Fibroblast of the aortic adventitia (primary cell): ENCODE results near the gene RECQL5. TPM values are rescaled to one million over a fixed set of nuclear protein-coding genes. Genes with fewer than 3 reads are reported as not detected.
"Not testable (repeated sequence)": the region's sequence is repeated elsewhere in the genome, so short reads cannot be mapped to it uniquely, and the experiment has no call there.

Source experiments
- DNase-seq: peaks from one replicate; pipeline ENCODE4 v3.0.0-alpha.2; 2010; ENCODE audit warnings: low read depth
- H3K4me3 ChIP-seq: 2 replicates; pipeline ENCODE4 v1.5.1; 2011; ENCODE audit warnings: low read depth, mild to moderate bottlenecking, control low read depth, low read length, moderate library complexity
- CTCF ChIP-seq: IDR thresholded peaks from 2 replicates; pipeline ENCODE4 v1.5.1; 2011; ENCODE audit warnings: mild to moderate bottlenecking, low read length, control low read depth, inconsistent platforms; ENCODE audit not compliant: insufficient read depth
- total RNA-seq: library from RNA; depleted of rRNA; stranded (reverse); fragments of >200 nt; gene quantifications from 2 replicates; pipeline ENCODE4 v1.2.3, GENCODE V29; 2012; ENCODE audit warnings: low replicate concordance

The RECQL5 gene
- total RNA-seq, 1 donor: 17.6 TPM

DNA sequence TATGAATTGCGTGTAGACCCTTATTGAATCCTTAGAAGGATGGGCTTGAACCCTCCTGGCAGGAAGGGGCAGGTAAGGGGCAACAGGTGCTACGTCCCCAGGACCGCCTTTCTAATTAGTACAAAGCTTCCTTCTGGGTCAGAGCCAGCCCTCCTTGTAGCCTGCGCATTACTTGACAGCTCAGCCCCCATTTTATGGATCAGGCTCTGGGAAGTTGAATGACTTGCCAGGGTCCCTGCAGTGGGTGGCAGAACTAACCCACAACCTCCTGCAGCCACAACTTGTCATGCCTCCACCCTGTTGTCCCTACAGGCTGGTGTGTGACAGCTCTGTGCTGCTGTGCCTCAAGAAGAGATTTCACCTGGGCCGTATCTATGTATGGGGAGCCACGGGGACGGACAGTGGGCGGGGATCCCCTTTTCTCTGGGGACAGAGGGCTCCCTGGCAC lies 76.6 kb downstream of the RECQL5 start:
- DNase-seq: no peak
- no peak overlapping the region for H3K4me3 ChIP-seq
- TF ChIP-seq CTCF: no peak

DNA sequence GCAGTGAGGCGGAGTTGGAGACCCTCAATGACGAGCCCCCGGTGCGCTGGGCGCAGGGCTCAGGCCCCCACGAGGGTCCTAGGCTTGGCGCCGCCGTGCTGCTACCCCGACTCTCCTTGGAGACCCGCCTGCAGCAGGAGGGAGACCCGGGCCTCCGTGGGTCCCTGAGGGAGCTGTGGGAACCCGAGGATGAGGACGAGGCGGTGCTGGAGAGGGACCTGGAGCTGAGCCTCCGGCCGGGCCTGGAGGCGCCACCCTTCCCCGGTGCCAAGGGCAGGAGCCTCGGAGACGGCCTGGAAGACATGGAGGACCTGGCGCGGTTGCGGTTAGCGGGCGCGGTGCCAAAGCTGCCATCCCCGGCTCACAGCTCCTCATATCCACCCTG lies 77.0 kb downstream of the RECQL5 start:
- no peak for TF ChIP-seq CTCF
- DNase-seq: no peak
- H3K4me3 ChIP-seq: no peak overlapping the region

DNA sequence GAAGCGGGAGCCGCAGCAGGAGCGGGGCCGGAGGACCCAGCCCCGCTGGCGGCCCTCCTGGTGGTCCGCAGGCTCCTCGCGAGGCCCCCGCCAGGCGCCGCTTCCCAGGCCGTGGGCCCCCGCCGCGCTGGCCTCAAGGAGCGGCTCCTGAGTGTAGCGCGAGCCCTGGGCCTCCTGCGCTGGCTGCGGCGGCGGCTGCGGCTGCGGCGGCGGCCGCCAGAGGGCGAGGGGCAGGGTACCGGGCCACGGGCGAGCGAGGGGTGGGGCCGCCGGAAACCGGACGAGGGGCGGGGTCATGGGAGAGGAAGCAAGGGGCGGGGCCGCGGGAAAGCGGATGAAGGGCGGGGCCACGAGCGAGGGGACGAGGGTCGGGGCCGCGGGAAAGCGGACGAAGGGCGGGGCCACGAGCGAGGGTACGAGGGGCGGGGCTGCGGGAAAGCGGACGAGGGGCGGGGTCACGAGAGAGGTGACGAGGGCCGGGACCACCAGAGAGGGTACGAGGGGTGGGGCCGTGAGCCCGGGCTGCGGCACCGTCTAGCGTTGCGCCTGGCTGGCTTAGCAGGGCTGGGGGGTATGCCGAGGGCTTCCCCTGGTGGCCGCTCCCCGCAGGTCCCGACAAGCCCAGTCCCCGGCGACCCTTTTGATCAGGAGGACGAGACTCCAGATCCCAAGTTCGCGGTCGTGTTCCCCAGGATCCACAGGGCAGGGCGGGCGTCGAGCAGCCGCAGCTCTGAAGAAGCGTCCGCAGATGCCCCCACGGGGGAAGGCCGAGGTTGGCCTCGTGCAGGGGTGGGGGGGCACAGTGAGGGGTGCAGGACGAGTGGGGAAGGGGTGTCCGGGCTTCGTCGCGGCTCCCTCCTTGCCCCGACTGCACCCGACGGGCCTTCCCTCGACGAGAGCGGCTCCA lies 77.7 kb downstream of the RECQL5 start:
- peak overlapping the region; percentile 65 for H3K4me3 ChIP-seq
- peak; percentile 72 for DNase-seq
- TF ChIP-seq CTCF: peak; percentile 31

GRCh38 chr17:75588596-75589011 lies 78.3 kb downstream of the RECQL5 start:
- no peak for TF ChIP-seq CTCF
- peak overlapping the region; percentile 31 for H3K4me3 ChIP-seq
- DNase-seq: no peak

- no peak for DNase-seq
- TF ChIP-seq CTCF: no peak
- H3K4me3 ChIP-seq: peak within 1 kb of the TSS; percentile 31
Measured at GRCh38 chr17:75587675-75588595, 79.0 kb downstream of the RECQL5 start, which contains the start of gene MYO15B. Gene MYO15B, plus strand, starts transcription at chr17:75587800. Its CDS starts 258 bp downstream, at chr17:75588058.

DNA sequence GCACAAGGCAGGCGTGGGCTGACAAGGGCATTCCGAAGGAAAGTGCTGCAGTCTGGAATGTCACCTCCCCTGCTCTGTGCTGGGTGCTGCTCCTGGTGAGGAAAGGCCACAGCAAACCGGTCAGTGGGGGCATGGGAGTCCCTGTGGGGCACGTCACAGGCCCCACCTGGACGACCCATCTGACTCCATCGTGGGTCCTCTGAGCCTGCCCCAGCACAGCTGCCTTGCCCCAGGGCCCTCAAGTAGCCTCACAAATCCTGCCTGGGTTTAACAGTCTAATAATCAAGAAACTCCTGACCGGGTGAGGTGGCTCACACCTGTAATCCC lies 82.1 kb downstream of the RECQL5 start:
- no peak for TF ChIP-seq CTCF
- no peak for DNase-seq
- H3K4me3 ChIP-seq: no peak overlapping the region

GRCh38 chr17:75583197-75583596 lies 83.8 kb downstream of the RECQL5 start:
- not testable (repeated sequence) for H3K4me3 ChIP-seq, DNase-seq

DNA sequence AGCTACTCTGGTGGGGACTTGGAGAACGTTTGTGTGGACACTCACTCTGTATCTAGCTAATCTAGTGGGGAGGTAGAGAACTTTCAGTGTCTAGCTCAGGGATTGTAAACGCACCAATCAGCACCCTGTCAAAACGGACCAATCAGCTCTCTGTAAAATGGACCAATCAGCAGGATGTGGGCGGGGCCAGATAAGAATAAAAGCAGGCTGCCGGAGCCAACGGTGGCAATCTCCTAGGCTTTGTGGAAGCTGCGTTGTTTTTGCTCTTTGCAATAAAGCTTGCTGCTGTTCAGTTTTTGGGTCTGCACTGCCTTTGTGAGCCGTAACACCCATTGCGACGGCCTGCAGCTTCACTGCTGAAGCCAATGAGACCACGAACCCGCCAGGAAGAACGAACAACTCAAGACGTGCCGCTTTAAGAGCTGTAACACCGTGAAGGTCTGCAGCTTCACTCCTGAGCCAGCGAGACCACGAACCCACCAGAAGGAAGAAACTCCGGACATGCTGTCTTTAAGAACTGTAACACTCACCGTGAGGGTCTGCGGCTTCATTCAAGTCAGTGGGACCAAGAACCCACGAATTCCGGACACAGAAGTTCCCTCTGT lies 85.7 kb downstream of the RECQL5 start:
- H3K4me3 ChIP-seq, DNase-seq: not testable (repeated sequence)
